ENCODE results near the gene SMOC1. TPM values are rescaled to one million over a fixed set of nuclear protein-coding genes. Genes with fewer than 3 reads are reported as not detected.

Gene SMOC1
- total RNA-seq, 1 donor from 2014 or later: 0.38 TPM

- no peaks in the 10 kb centered on the region for H3K4me1 Mint-ChIP-seq (ENCODE audit: unreplicated experiment)
- no peaks in the 10 kb centered on the region for H3K9me3 Mint-ChIP-seq (ENCODE audit: unreplicated experiment)
- DNase-seq (ENCODE audit: low spot score): no peak
- no peak overlapping the region for H3K27ac Mint-ChIP-seq (ENCODE audit: unreplicated experiment)
- no peak overlapping the region for H3K4me3 Mint-ChIP-seq (ENCODE audit: unreplicated experiment)
- no peak for TF ChIP-seq CTCF (IDR thresholded peaks at IDR 0.05; ENCODE audit: unreplicated experiment)
- H3K27me3 Mint-ChIP-seq (ENCODE audit: unreplicated experiment): no peaks in the 10 kb centered on the region
- H3K36me3 Mint-ChIP-seq (ENCODE audit: low read depth, unreplicated experiment): no peaks in the 10 kb centered on the region
Observed at GRCh38 chr14:69887740-69888657, 8.8 kb downstream of the SMOC1 start.

GRCh38 chr14:69891422-69891821 is 12.2 kb downstream of the SMOC1 start:
- H3K4me1 Mint-ChIP-seq (ENCODE audit: unreplicated experiment): no peaks in the 10 kb centered on the region
- no peak overlapping the region for H3K4me3 Mint-ChIP-seq (ENCODE audit: unreplicated experiment)
- H3K27me3 Mint-ChIP-seq (ENCODE audit: unreplicated experiment): no peaks in the 10 kb centered on the region
- DNase-seq (ENCODE audit: low spot score): no peak
- H3K36me3 Mint-ChIP-seq (ENCODE audit: low read depth, unreplicated experiment): no peaks in the 10 kb centered on the region
- no peak for TF ChIP-seq CTCF (IDR thresholded peaks at IDR 0.05; ENCODE audit: unreplicated experiment)
- H3K27ac Mint-ChIP-seq (ENCODE audit: unreplicated experiment): no peak overlapping the region
- H3K9me3 Mint-ChIP-seq (ENCODE audit: unreplicated experiment): no peaks in the 10 kb centered on the region

GRCh38 chr14:69895109-69895508 is 15.9 kb downstream of the SMOC1 start:
- peaks cover 2% of the 10 kb centered on the region for H3K27me3 Mint-ChIP-seq (ENCODE audit: unreplicated experiment)
- H3K9me3 Mint-ChIP-seq (ENCODE audit: unreplicated experiment): no peaks in the 10 kb centered on the region
- no peak for DNase-seq (ENCODE audit: low spot score)
- H3K4me1 Mint-ChIP-seq (ENCODE audit: unreplicated experiment): no peaks in the 10 kb centered on the region
- no peak for TF ChIP-seq CTCF (IDR thresholded peaks at IDR 0.05; ENCODE audit: unreplicated experiment)
- no peak overlapping the region for H3K27ac Mint-ChIP-seq (ENCODE audit: unreplicated experiment)
- no peak overlapping the region for H3K4me3 Mint-ChIP-seq (ENCODE audit: unreplicated experiment)
- no peaks in the 10 kb centered on the region for H3K36me3 Mint-ChIP-seq (ENCODE audit: low read depth, unreplicated experiment)

- Mint-ChIP-seq H3K36me3 (ENCODE audit: low read depth, unreplicated experiment) (no peaks in the 10 kb centered on the region), H3K27me3 (ENCODE audit: unreplicated experiment) (peaks cover 2% of the 10 kb centered on the region), H3K4me3 (ENCODE audit: unreplicated experiment) (no peak overlapping the region), H3K9me3 (ENCODE audit: unreplicated experiment) (no peaks in the 10 kb centered on the region), H3K27ac (ENCODE audit: unreplicated experiment) (no peak overlapping the region), H3K4me1 (ENCODE audit: unreplicated experiment) (no peaks in the 10 kb centered on the region)
- TF ChIP-seq CTCF (IDR thresholded peaks at IDR 0.05; ENCODE audit: unreplicated experiment): no peak
- DNase-seq (ENCODE audit: low spot score): no peak
Observed at GRCh38 chr14:69896080-69896479, 16.9 kb downstream of the SMOC1 start.

GRCh38 chr14:69896972-69897371 is 17.8 kb downstream of the SMOC1 start:
- H3K36me3 Mint-ChIP-seq (ENCODE audit: low read depth, unreplicated experiment): no peaks in the 10 kb centered on the region
- H3K27ac Mint-ChIP-seq (ENCODE audit: unreplicated experiment): no peak overlapping the region
- peaks cover 2% of the 10 kb centered on the region for H3K27me3 Mint-ChIP-seq (ENCODE audit: unreplicated experiment)
- H3K4me3 Mint-ChIP-seq (ENCODE audit: unreplicated experiment): no peak overlapping the region
- DNase-seq (ENCODE audit: low spot score): no peak
- H3K9me3 Mint-ChIP-seq (ENCODE audit: unreplicated experiment): no peaks in the 10 kb centered on the region
- no peak for TF ChIP-seq CTCF (IDR thresholded peaks at IDR 0.05; ENCODE audit: unreplicated experiment)
- H3K4me1 Mint-ChIP-seq (ENCODE audit: unreplicated experiment): no peaks in the 10 kb centered on the region
